Gastrocnemius medialis (tissue), 4 donors: ENCODE measurements around the gene MKNK1.

Experiments
- POLR2A ChIP-seq, 2 donors: fragments of 450-650 bp; IDR thresholded peaks; one replicate each; pipeline ENCODE4 v1.6.1; 2017; ENCODE audit warnings: antibody characterized with exemption in 2 of 2, mild to moderate bottlenecking in 2 of 2, moderate library complexity in 2 of 2
- TF ChIP-seq, protein P1 (sequence below), 5 experiments: fragments of 450-650 bp in 3 of 5; fragments of 200-600 bp in 2 of 5; sonication (generic) in 2 of 5; IDR thresholded peaks in 4 of 5; conservative IDR thresholded peaks in 1 of 5; 1 replicate in 4 of 5; 2 replicates in 1 of 5; pipeline ENCODE4 v1.5.1; 2016 to 2019; ENCODE audit warnings: antibody characterized with exemption in 5 of 5, mild to moderate bottlenecking in 3 of 5, moderate library complexity in 3 of 5

GRCh38 chr1:46552357-46553237 lies 51.5 kb downstream of the MKNK1 start:
- TF ChIP-seq, protein P1, sequence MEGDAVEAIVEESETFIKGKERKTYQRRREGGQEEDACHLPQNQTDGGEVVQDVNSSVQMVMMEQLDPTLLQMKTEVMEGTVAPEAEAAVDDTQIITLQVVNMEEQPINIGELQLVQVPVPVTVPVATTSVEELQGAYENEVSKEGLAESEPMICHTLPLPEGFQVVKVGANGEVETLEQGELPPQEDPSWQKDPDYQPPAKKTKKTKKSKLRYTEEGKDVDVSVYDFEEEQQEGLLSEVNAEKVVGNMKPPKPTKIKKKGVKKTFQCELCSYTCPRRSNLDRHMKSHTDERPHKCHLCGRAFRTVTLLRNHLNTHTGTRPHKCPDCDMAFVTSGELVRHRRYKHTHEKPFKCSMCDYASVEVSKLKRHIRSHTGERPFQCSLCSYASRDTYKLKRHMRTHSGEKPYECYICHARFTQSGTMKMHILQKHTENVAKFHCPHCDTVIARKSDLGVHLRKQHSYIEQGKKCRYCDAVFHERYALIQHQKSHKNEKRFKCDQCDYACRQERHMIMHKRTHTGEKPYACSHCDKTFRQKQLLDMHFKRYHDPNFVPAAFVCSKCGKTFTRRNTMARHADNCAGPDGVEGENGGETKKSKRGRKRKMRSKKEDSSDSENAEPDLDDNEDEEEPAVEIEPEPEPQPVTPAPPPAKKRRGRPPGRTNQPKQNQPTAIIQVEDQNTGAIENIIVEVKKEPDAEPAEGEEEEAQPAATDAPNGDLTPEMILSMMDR (IDR thresholded peaks at IDR 0.05 in 4 of 5, conservative IDR thresholded peaks at IDR 0.05 in 1 of 5), result no peak
- TF ChIP-seq POLR2A (IDR thresholded peaks at IDR 0.05), result no peak
